GM21515 (cell line): ENCODE measurements around the gene TNRC6B.
A peak's percentile ranks its signal among the peaks of the same experiment; 100 is the strongest.

Experiments
- ATAC-seq: cut with Tn5 transposase; IDR thresholded peaks from one replicate; pipeline ENCODE4 v1.9.1; 2021; ENCODE audit not compliant: unreplicated experiment

TNRC6B gene

DNA sequence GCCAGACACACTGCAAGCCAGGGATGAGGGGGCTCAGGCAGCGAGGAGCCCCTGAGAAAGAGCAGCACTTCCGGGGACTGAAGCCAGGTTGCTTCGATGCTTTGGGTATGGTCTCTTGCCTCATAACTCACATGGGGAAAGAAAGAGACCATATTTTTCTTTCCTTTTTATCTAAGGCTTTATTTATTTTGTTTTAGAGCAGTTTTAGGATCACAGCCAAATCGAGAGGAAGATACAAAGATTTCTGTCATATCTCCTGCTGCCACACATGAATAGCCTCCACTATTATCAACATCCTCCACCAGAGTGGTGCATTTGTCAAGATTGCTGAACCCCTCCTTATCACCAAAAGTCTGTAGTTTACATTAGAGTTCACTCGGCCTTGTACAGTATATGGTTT lies 144.3 kb downstream of the TNRC6B start:
- ATAC-seq = no peak

DNA sequence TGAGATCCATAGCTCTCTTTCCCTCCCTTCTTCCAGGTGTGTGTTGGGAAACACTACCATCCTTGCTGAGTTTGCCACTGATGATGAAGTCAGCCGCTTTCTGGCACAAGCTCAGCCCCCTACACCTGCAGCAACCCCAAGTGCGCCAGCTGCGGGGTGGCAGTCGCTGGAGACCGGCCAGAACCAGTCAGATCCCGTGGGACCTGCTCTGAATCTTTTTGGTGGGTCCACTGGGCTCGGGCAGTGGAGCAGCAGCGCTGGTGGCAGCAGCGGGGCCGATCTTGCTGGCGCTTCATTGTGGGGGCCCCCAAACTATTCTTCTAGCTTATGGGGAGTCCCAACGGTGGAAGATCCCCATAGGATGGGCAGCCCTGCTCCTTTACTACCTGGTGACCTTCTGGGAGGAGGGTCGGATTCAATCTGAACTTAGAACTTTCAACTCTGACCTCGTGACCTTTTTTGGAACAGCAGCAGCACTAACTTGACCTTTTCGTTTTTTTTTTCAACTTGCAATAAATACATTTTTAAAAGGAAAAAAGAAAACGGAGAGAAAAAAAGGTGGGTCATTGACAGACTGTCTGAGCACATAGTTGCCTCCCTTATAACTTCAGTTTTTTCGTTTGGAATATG lies 145.2 kb downstream of the TNRC6B start:
- no peak for ATAC-seq

DNA sequence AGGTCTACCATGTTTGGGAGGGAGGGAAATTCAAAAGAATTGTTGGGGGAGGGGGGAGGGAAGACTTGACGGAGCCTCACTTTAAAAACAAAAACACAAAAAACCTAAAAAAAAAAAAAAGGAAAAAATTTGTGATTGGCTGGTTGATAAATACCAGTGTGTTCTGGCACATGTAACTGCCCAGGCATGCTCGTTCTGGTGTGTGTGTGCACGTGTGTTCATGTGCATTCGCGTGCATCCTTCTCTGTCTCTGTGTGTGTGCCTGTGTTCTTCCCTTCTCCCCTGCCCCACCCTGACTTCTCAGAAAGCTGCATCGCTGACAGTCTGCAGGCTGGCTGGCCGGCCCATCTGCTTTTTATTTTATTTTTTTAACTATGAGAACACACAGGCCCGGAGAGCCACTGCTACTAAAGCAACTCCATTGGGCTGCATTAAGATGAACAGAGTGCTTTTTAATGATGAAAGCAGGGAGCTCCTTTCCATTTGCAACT lies 146.0 kb downstream of the TNRC6B start:
- no peak for ATAC-seq

DNA sequence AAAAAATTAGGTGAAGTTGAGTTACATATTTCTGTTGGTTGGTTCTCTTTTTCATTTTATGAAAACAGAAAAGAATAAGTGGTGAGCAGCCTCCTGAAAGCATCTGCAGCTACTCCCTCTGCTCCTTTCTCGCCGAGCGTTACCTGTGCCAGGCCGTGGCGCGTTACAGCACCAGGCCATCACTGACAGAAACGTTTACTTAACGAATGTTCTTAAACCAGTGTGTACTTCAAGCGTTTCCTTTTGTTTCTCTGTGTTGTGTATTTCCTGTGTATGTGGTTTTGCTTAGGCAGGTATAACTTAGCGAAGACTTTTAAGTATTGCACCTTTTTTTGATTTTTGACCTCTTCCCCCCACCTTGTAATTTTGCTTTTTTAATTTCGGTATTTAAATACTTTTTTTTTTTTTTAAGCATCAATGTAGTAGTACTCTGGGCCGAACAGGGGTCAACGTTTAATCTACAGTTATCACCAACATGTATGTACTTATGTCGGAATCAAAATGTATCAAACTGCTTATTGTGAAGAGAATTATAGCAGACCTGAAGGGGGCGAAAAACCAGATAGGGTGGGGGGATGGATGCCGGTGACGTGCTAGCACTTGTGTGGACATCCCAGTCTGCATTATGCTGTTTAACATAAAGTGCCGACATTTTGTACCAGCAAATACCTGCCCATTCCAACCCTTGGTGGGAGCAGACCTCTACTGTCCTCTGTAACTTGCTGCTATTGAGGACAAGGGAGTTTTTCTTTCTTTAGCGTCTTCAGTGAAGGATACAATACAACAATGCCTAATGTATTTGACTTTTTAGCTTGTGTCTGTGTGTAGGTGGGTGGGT lies 147.0 kb downstream of the TNRC6B start:
- no peak for ATAC-seq

DNA sequence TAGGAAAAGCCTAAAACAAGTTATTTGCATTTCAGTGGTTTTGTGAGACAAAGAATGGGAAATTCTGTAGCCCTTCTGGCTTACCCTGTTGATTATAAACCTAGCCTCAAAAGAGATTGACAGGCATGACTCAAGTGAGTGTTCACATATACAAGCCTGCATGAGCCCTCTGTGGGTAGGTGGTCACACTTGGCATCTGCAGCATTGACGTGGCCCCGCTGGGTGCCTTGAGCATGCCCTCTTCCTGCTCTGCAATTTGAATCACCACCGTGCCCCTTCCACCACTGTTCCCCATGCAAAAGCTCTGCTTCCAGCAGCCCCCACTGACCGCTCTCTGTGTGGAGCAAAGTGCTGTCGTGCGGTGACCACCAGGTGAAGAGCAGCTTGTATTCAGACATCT lies 147.6 kb downstream of the TNRC6B start:
- ATAC-seq = no peak

DNA sequence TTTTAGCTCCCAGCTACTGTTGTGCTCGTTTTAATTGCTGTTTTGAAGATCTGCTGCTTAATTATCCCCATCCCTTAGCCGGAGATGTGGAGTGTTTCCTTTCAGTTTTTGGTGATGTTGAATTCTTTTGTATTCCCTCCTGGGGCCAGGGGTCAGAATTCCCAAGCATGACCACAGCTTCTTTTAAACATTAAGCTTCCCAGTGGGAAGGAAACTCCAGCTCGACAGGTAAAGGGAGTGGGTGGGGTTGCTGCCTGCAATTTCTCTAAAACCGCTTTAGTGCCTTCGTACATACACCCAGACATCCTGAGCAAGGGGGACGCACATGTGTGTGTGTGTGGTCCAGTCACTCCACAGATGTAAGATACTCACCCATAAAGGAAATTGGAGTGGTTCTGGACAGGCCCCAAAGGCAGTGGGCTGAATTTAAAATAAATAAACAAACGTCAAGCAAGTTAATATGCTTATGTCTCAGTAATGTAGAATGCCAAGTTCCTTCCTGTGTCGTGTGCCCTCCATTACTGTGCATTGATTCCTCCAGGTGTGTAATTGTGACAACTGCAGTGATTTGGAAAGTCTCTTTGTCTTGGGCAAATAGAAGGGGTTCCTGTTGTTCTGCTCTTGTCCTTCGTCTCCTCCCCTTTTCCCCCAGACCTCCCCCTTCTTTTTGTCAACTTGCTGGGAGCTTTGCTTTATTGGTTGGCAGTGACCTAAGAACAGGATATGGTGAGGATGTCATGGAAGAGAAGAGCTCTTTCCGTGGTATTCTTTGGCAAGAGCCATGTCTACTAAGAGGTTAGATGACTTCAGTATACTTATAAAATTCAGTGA lies 149.4 kb downstream of the TNRC6B start:
- ATAC-seq = no peak

DNA sequence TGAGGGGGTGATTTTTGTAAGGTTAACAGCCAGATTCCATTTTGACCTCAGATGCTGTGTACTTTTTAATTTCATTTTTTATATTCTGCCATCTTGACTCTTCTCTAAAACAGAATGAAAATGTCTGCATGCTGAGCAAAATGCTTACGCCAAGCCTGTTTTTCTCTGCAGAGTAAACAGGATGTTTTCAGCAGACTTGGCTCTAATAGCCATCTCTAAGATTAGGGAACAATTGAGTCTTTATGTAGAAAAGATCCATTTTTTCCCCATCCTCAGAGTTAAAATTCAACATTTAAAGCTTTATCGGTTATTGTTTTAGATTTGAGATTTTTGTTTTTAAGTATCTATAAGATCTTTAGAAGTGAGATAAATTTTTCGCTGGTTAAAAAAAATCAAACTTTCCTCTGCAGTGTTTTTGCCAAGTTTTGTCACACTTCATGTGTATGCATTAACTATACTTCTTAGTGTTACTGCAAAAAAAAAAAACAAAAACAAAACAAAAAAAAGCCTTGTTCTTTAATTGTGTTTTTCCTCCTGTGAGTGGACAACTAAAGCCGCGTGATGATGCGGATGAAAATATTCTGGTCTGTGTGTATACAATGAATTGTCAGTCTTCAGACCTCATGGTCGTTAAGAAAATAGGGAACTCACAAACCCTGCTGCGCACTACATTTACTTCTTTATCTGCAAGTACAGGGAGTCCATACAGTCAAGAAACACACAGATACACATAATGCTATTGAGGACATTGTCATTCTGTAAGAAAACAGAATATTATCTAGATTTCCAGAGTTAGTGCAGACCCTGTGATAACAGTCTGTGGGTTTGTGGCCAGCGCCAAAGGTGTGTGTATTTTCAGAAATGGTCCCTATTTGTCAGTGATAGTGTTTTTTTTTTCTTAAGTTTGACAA lies 151.1 kb downstream of the TNRC6B start:
- no peak for ATAC-seq

DNA sequence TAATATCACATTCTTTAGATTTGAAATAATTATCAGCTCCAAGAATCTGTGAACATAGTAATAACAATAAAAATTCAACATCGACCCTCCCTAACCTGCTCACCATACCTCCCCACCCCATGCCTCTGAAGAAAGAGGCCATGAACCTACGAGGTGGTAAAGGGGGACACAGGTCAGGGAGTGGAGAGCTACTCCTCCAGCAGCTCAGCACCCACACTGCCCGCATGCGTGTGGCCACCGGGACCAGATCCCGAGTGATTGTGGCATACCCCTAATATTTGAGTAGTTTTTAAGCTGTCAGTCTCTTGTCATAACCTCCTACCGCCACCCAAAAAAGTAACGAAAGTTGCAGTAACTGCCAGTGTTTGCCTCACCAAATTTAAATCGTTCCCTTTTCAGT lies 151.7 kb downstream of the TNRC6B start:
- ATAC-seq = no peak

DNA sequence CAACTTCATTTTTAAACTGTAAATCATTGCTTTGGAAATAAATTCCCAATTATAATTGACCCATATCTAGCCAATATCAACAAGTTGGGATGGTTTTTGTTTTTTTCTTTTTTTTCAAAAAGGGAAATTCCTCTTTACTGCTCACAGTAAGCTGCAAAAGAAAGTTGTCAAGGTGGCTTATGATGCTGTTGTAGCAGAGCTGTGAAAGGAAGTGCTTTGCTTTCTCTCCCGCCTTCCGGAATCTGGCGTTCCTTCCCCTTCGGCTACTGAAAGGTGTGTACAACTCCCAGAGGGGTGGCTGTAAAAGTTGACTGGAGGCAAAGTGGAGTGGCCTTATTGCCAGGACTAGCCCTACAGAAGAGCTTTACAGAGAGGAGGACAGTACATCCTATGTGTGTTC lies 152.4 kb downstream of the TNRC6B start:
- no peak for ATAC-seq

DNA sequence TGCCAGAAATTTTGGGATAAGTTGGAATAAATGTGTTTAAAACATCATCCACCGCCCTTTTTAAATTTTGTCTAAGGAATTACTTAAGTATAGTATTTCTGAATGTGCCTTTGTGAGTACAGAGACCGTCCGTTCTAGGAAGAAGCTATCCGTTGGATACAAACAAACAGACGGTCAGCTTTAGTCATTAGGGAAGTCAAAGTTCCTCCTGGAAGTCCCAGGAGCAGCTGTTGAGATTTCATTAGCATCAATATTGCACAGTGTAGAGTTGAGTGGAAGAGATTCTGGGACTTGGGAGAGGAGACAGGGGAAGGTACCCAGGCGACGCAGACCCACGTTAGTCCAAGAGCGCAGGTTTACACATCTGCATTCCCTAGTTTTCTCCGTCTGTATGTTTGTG lies 152.9 kb downstream of the TNRC6B start:
- ATAC-seq = no peak

DNA sequence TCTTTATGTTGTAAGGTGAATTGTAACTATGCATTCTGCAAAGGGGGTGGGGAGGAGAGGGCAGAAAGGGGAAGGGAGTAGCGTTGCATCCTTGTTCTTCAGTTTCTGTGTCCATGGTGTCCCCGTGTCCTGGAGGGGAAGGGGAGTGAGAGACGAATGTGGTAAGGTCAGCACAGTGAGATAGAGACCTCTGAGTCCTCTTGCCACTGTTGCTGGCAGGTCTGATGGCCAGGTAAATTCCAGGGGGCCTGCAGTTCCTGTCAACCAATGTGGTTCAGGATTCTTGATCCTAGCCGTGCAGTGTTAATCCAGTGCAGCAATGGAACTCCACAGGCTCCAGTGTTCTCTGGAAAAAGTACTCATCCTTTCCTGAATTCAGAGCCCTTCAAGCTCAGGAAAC lies 154.0 kb downstream of the TNRC6B start:
- no peak for ATAC-seq

DNA sequence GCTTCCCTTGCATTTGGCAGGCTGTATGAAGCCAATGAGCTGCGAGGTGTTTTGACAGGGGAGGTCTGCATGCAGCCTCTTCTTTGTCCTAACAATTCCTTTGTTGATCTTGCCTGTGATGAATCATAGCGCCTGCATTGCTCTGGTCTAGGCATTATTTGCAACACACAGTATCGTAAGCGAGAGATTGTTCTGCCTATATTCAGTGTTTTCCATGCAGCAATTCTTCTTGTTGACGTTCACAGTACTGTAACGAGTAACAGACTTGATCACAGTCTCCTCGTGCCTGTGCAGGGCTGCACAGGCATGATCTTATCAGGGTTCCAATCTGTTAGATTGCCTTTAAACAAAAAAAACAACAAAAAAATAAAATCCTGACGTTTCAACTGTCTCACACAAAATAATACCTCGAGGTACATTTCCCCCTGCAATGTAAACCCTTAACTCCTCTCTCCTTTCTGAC lies 154.6 kb downstream of the TNRC6B start:
- no peak for ATAC-seq

DNA sequence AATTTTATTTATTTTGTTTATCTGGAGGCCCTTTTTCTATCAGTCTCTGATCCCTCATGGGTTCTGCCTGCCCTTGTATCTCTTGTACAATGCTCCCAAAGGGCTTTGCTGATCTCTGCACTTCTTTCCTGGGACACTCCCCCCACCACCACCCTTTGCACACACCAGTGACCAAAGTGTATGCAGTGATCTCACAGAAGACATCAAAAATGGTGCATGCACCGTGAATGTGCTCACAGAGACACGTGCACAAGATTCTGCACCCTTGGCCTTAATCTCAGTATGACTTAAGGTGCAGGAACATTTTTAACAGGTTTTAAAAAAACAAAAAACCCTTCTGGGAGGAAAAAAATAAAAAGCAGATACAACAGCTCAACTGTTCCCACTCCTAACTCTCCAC lies 156.3 kb downstream of the TNRC6B start:
- ATAC-seq = no peak

DNA sequence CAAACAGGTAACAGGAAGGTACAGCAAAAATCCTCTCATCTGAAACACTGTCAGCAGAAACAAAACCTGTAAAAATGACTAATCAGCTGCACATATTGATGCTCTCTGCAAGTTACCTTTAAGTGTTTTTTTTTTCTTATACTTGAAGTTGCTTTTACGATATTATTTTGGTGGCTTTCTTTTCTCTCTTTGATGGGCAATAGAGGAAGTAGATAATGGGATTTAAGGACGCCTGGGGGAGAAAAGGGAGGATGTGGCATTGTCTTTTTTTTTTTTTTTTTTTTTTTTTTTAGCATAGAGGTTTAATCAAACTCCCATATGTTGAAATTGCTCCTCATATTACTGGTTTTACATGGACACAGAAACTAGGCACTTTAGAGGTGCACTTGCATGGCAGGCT lies 157.2 kb downstream of the TNRC6B start:
- ATAC-seq = no peak

DNA sequence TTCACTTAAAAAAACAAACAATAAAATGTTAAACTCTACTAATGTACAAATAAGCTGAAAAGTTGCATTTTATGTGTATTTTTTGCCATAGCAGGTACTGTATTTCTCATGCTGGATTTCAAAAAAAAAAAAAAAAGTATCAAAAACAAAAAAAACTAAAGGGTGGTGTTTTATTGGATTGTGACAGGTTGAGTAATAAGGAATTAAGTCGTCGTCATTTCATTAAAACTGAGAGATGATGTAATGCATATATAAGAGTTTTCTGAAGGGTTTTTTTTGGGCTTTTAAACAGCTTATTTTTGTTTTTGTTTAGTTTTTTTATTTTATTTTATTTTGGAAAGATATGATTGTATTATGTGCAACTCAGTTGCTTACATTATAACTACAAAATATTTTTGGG lies 157.6 kb downstream of the TNRC6B start:
- ATAC-seq = no peak

DNA sequence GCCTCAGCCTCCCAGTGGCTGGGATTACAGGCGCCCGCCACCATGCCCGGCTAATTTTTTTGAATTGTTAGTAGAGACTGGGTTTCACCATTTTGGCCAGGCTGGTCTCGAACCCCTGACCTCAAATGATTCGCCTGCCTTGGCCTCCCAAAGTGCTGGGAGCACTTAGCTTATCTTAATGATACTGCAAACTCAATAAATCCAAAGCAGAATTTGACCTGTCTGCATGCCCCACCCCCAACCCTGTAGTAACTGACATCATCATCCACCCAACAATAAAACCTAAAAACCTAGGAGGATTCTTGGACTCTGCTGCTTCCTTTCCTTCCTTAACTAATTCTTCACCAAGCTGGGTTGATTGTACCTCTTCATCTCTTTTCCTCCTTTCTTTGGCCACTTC lies 162.3 kb downstream of the TNRC6B start:
- ATAC-seq = no peak

DNA sequence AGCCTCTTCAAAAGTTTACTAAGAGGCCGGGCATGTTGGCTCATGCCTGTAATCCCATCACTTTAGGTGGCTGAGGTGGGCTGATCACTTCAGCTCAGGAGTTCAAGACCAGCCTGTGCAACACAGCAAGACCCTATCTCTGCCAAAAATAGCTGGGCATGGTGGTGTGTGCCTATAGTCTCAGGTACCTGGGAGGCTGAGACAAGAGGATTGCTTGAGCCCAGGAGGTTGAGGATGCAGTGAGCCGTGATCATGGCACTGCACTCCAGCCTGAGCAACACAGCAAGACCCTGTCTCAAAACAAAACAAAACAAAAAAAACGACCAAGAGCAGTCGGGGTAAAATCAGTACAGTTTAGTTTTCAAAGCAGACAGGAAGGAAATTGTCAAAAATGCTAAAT lies 163.9 kb downstream of the TNRC6B start:
- no peak for ATAC-seq

DNA sequence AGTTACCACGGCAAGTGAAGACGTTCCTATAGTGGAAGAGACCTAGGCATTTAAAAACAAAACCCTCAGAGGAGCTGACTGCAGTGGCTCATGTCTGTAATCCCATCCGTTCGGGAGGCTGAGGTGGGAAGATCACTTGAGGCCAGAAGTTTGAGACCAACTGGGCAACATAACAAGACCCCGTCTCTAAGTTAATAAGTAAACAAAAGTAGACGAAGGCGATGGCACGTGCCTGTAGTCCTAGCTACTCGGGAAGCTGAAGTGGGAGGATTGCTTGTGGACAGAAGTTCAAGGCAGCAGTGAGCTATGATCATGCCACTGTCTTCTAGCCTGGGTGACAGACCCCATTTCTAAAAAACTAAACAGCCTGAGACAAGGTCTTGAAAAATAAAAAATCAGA lies 164.8 kb downstream of the TNRC6B start:
- no peak for ATAC-seq

DNA sequence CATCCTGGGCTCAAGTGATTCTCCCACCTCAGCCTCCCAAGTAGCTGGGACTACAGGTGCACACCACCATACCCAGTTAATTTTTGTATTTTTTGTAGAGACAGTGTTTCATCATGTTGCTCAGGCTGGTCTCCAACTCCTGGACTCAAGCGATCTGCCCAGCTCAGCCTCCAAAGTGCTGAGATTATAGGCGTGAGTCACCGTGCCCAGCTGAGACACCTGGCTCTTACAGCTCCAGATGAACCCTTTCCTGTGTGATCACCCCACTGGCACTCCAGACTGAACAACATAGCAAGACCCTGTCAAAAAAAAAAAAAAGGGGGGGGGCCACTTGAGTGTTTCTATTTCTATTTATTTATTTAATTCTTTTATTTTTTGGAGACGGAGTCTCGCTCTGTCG lies 167.5 kb downstream of the TNRC6B start:
- ATAC-seq = no peak

DNA sequence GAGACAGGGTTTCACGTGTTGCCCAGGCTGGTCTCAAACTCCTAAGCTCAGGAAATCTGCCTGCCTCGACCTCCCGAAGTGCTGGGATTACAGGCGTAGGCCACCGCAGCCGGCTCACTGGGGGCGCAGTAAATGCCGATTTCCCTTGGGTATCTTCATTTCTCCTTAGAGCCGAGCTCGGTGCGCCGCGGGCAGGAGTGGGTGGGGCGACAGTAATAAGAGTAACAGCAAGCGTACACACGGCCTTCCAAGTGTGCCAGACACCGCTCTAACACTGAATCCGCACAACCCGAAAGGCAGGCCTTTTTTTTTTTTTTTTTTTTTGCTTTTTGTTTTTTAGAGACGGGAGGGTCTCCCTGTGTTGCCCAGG lies 168.1 kb downstream of the TNRC6B start:
- ATAC-seq = peak; percentile 27
